ENCODE measurements around the gene GPN1. TPM values are rescaled to one million over a fixed set of nuclear protein-coding genes. Genes with fewer than 3 reads are reported as not detected.

The GPN1 gene
- total RNA-seq, 1 donor from 2014 or later = 13.1 TPM

- no peak for DNase-seq (ENCODE audit: low spot score in 2 of 2)
- H3K27ac ChIP-seq = no peak overlapping the region
- intact Hi-C loops (cut with DNase I) = no loop called here
- no peaks in the 10 kb centered on the region for H3K4me1 ChIP-seq
- H3K9me3 ChIP-seq = no peaks in the 10 kb centered on the region
- H3K36me3 ChIP-seq = peaks cover 42 to 90% of the 10 kb centered on the region in 2 donors
- no peaks in the 10 kb centered on the region for H3K27me3 ChIP-seq
- no peak overlapping the region for H3K4me3 ChIP-seq
- TF ChIP-seq CTCF (IDR thresholded peaks at IDR 0.05) = no peak
Measured at GRCh38 chr2:27645197-27645596, 16.3 kb downstream of the GPN1 start.

GRCh38 chr2:27647289-27647688, 18.4 kb downstream of the GPN1 start:
- no peaks in the 10 kb centered on the region for H3K4me1 ChIP-seq
- H3K9me3 ChIP-seq = no peaks in the 10 kb centered on the region
- no peak for DNase-seq (ENCODE audit: low spot score in 2 of 2)
- H3K27ac ChIP-seq = no peak overlapping the region
- H3K4me3 ChIP-seq = no peak overlapping the region
- no peak for TF ChIP-seq CTCF (IDR thresholded peaks at IDR 0.05)
- peaks cover 39 to 90% of the 10 kb centered on the region in 2 donors for H3K36me3 ChIP-seq
- H3K27me3 ChIP-seq = no peaks in the 10 kb centered on the region
- intact Hi-C loops (cut with DNase I) = no loop called here

GRCh38 chr2:27647737-27648136, 18.9 kb downstream of the GPN1 start:
- H3K9me3 ChIP-seq = no peaks in the 10 kb centered on the region
- no peaks in the 10 kb centered on the region for H3K27me3 ChIP-seq
- intact Hi-C loops (cut with DNase I) = no loop called here
- no peak overlapping the region for H3K27ac ChIP-seq
- no peaks in the 10 kb centered on the region for H3K4me1 ChIP-seq
- no peak for DNase-seq (ENCODE audit: low spot score in 2 of 2)
- H3K4me3 ChIP-seq = no peak overlapping the region
- H3K36me3 ChIP-seq = peaks cover 40 to 90% of the 10 kb centered on the region in 2 donors
- TF ChIP-seq CTCF (IDR thresholded peaks at IDR 0.05) = no peak

- intact Hi-C loops (cut with DNase I) = no loop called here
- H3K9me3 ChIP-seq = no peaks in the 10 kb centered on the region
Measured at GRCh38 chr2:27651056-27651455, 22.2 kb downstream of the GPN1 start.

GRCh38 chr2:27652341-27652740, 23.5 kb downstream of the GPN1 start:
- H3K4me3 ChIP-seq = no peak overlapping the region
- no peaks in the 10 kb centered on the region for H3K9me3 ChIP-seq
- H3K36me3 ChIP-seq = peaks cover 73 to 99% of the 10 kb centered on the region in 2 donors
- no peak for DNase-seq (ENCODE audit: low spot score in 2 of 2)
- no peak for TF ChIP-seq CTCF (IDR thresholded peaks at IDR 0.05)
- H3K27ac ChIP-seq = no peak overlapping the region
- H3K27me3 ChIP-seq = no peaks in the 10 kb centered on the region
- intact Hi-C loops (cut with DNase I) = no loop called here
- H3K4me1 ChIP-seq = no peaks in the 10 kb centered on the region

More at GRCh38 chr2:27651056-27651455, 22.2 kb downstream of the GPN1 start:
- H3K36me3 ChIP-seq = peaks cover 62 to 99% of the 10 kb centered on the region in 2 donors
- H3K27ac ChIP-seq = no peak overlapping the region
- no peaks in the 10 kb centered on the region for H3K27me3 ChIP-seq
- no peak for DNase-seq (ENCODE audit: low spot score in 2 of 2)
- TF ChIP-seq CTCF (IDR thresholded peaks at IDR 0.05) = no peak
- H3K4me1 ChIP-seq = no peaks in the 10 kb centered on the region
- H3K4me3 ChIP-seq = no peak overlapping the region

GRCh38 chr2:27652790-27653189, 23.9 kb downstream of the GPN1 start:
- H3K9me3 ChIP-seq = no peaks in the 10 kb centered on the region
- H3K27ac ChIP-seq = no peak overlapping the region
- no peak for DNase-seq (ENCODE audit: low spot score in 2 of 2)
- H3K27me3 ChIP-seq = no peaks in the 10 kb centered on the region
- TF ChIP-seq CTCF (IDR thresholded peaks at IDR 0.05) = no peak
- no peak overlapping the region for H3K4me3 ChIP-seq
- H3K4me1 ChIP-seq = no peaks in the 10 kb centered on the region
- peaks cover 68 to 99% of the 10 kb centered on the region in 2 donors for H3K36me3 ChIP-seq
- intact Hi-C loops (cut with DNase I) = no loop called here
